ENCODE data around the gene ERC2. TPM values are rescaled to one million over a fixed set of nuclear protein-coding genes. Genes with fewer than 3 reads are reported as not detected.

Gene ERC2
- total and polyA plus RNA-seq, 2 of the 8 experiments (the other 6 are each of a cell fraction or from before 2014, with no cell fraction given) = 16.4 to 22.8 TPM

DNA sequence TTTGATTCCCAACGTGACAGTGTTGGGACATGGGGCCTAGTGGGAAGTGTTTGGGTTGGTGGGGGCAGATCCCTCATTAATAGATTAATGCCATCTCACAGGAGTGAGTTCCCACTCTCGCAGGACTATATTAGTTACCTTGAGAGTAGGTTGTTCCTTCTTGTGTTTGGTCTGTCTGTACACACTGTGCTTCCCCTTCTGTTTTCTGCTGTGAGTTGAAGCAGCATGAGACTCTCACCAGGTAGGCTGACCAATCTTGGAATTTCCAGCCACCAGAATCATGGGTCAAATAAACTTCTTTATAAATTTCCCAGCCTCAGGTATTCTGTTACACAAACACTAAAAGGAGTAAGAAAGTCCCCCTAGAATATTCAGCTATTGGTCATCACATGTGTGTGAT, 145.4 kb downstream of the ERC2 start:
- no peaks in the 10 kb centered on the region for H3K79me2 ChIP-seq (ENCODE audit: control insufficient read depth in 1 of 2, insufficient read depth in 2 of 2, low read length in 2 of 2)
- FAIRE-seq = no peak
- H4K20me1 ChIP-seq (replicated peaks in 1 of 2; ENCODE audit: control insufficient read depth in 1 of 2, insufficient read depth in 2 of 2, low read length in 2 of 2) = peaks cover 0 to 2% of the 10 kb centered on the region in 2 experiments
- H2BK12ac ChIP-seq (ENCODE audit: low read depth, low read length) = no peak overlapping the region
- no peak overlapping the region for H2BK120ac ChIP-seq (replicated peaks; ENCODE audit: low read depth, low read length)
- no peak overlapping the region for H4K91ac ChIP-seq (replicated peaks; ENCODE audit: insufficient read length, low read length)
- peaks cover 2 to 9% (median 6%) of the 10 kb centered on the region in 4 experiments; a peak in 5 of 7 replicates for H3K4me1 ChIP-seq (replicated peaks in 1 of 4; ENCODE audit: control insufficient read depth in 3 of 4, insufficient read depth in 4 of 4, low read length in 3 of 4)
- no peak overlapping the region for H3K14ac ChIP-seq (ENCODE audit: insufficient read length)
- ChIA-PET CTCF (ENCODE audit: partially characterized antibody) (interaction anchor here (0.6 to 4.4 kb wide), 2 partner anchors 18 to 19 kb away, joined by 3 to 17 read pairs; no protein-coding TSS in a partner anchor), POLR2A (ENCODE audit: partially characterized antibody) (no interaction called here)
- no peak overlapping the region for H2BK5ac ChIP-seq (ENCODE audit: low read depth, low read length)
- no peak overlapping the region for H3K4me2 ChIP-seq (ENCODE audit: insufficient read depth in 1 of 2, low read depth in 2 of 2, low read length in 2 of 2)
- H3K56ac ChIP-seq (replicated peaks; ENCODE audit: insufficient read length, low read depth, low read length) = no peak overlapping the region
- no peak overlapping the region for H3K4me3 ChIP-seq (ENCODE audit: extremely low read depth in 1 of 4, insufficient read depth in 2 of 4, low read depth in 3 of 4, low read length in 4 of 4)
- H3K9me3 ChIP-seq (ENCODE audit: insufficient read depth in 2 of 2, low read depth in 1 of 2, low read length in 1 of 2) = no peaks in the 10 kb centered on the region
- H4K8ac ChIP-seq (ENCODE audit: extremely low read depth, insufficient read depth, low read length) = no peak overlapping the region
- no peak overlapping the region for H2BK15ac ChIP-seq (ENCODE audit: low read length)
- no peak overlapping the region for H3K4ac ChIP-seq (replicated peaks; ENCODE audit: insufficient read length, low read depth, low read length)
- H3K27ac ChIP-seq (ENCODE audit: low read depth, low read length) = no peak overlapping the region
- no peaks in the 10 kb centered on the region for H3K27me3 ChIP-seq (replicated peaks in 1 of 4; ENCODE audit: control insufficient read depth in 3 of 4, extremely low read depth in 1 of 4, insufficient read depth in 3 of 4, low read length in 3 of 4)
- no peaks in the 10 kb centered on the region for H3K36me3 ChIP-seq (ENCODE audit: control insufficient read depth in 2 of 4, insufficient read depth in 4 of 4, low read length in 3 of 4)
- H3K23ac ChIP-seq (ENCODE audit: insufficient read length) = no peak overlapping the region
- no peaks in the 10 kb centered on the region for H3K79me1 ChIP-seq (ENCODE audit: low read depth, low read length)
- 85% methylated on average over 2 of the region's 2 CpGs; no CpG with 5 or more reads in 1 of the 2 experiments for WGBS, 2 experiments (ENCODE audit: extremely low coverage in 1 of 2, insufficient coverage in 1 of 2, insufficient read length in 1 of 2, insufficient replicate concordance in 2 of 2, low coverage in 1 of 2, low lambda C conversion rate in 2 of 2, missing lambda C conversion rate in 1 of 2)
- no peak for DNase-seq (ENCODE audit: low read depth in 1 of 2, low spot score in 2 of 2)
- H3K18ac ChIP-seq (ENCODE audit: extremely low read depth, low read length) = no peak overlapping the region
- H2BK20ac ChIP-seq (ENCODE audit: low read length) = no peak overlapping the region
- H4K5ac ChIP-seq (ENCODE audit: insufficient read length, low read depth, low read length) = no peak overlapping the region
- no peak overlapping the region for H3K9ac ChIP-seq (replicated peaks in 1 of 4; ENCODE audit: extremely low read depth in 1 of 4, low read depth in 3 of 4, low read length in 3 of 4)
- H3K23me2 ChIP-seq (ENCODE audit: low read depth, low read length) = no peaks in the 10 kb centered on the region
- no peak overlapping the region for H2AFZ ChIP-seq (ENCODE audit: low read length)
- H2AK5ac ChIP-seq (ENCODE audit: low read depth, low read length) = no peak overlapping the region
- TF ChIP-seq ZNF274 (IDR thresholded peaks at IDR 0.05; ENCODE audit: borderline replicate concordance, extremely low read depth, low read length) (no peak), KDM1A (IDR thresholded peaks at IDR 0.05; ENCODE audit: borderline replicate concordance, low read length) (no peak), CBX8 (IDR thresholded peaks at IDR 0.05; ENCODE audit: borderline replicate concordance, low read depth, low read length) (no peak), RNF2 (IDR thresholded peaks at IDR 0.05; ENCODE audit: borderline replicate concordance, low read depth, low read length, missing control alignments, poor library complexity, severe bottlenecking) (no peak)

Measured in H1 (cell line).